Activated CD4-positive, CD25-positive, alpha-beta regulatory T cell treated with anti-CD3 and anti-CD28 coated beads, Interleukin-2, amount 50 U/mL, for 24 hours (primary cell): ENCODE measurements around the gene NEK10.
"Not testable (repeated sequence)": the region's sequence is repeated elsewhere in the genome, so short reads cannot be mapped to it uniquely, and the experiment has no call there.

Experiments
- ATAC-seq, 2 donors: fragments of 150-1000 bp; cut with Tn5 transposase; one replicate each; pipeline ENCODE4 v1.10.0; 2021; ENCODE audit warnings: mild to moderate bottlenecking in 1 of 2, moderate library complexity in 1 of 2

NEK10 gene

GRCh38 chr3:27368831-27369607 lies at the start of gene NEK10:
NEK10 (minus strand) TSS chr3:27369383; CDS start chr3:27352882, 16,501 bp downstream.
- ATAC-seq: peak; percentile 100

- no peak for ATAC-seq
Observed at GRCh38 chr3:27415202-27415601, 46.0 kb upstream of the NEK10 start.

GRCh38 chr3:27392950-27393679 lies 23.9 kb upstream of the NEK10 start:
- no peak for ATAC-seq

GRCh38 chr3:27392414-27392813 lies 23.2 kb upstream of the NEK10 start:
- not testable (repeated sequence) for ATAC-seq

GRCh38 chr3:27391796-27392195 lies 22.6 kb upstream of the NEK10 start:
- no peak for ATAC-seq

GRCh38 chr3:27387625-27388024 lies 18.4 kb upstream of the NEK10 start:
- no peak for ATAC-seq

- no peak for ATAC-seq
Observed at GRCh38 chr3:27385504-27385903, 16.3 kb upstream of the NEK10 start.

- no peak for ATAC-seq
Observed at GRCh38 chr3:27384191-27384590, 15.0 kb upstream of the NEK10 start.

GRCh38 chr3:27380433-27381357 lies 11.5 kb upstream of the NEK10 start:
- no peak for ATAC-seq

GRCh38 chr3:27378331-27378730 lies 9.1 kb upstream of the NEK10 start:
- ATAC-seq: no peak

- no peak for ATAC-seq
Observed at GRCh38 chr3:27376109-27376772, 7.1 kb upstream of the NEK10 start.

GRCh38 chr3:27366062-27366591 lies 3.1 kb downstream of the NEK10 start:
- no peak for ATAC-seq

- no peak for ATAC-seq
Observed at GRCh38 chr3:27360113-27361078, 8.8 kb downstream of the NEK10 start.

- no peak for ATAC-seq
Observed at GRCh38 chr3:27358372-27358771, 10.8 kb downstream of the NEK10 start.

- ATAC-seq: peak; percentile 70
Observed at GRCh38 chr3:27357665-27358258, 11.4 kb downstream of the NEK10 start.

GRCh38 chr3:27356976-27357375 lies 12.2 kb downstream of the NEK10 start:
- no peak for ATAC-seq

GRCh38 chr3:27354588-27355203 lies 14.5 kb downstream of the NEK10 start:
- no peak for ATAC-seq

GRCh38 chr3:27354161-27354560 lies 15.0 kb downstream of the NEK10 start:
- no peak for ATAC-seq

- ATAC-seq: no peak
Observed at GRCh38 chr3:27353221-27353620, 16.0 kb downstream of the NEK10 start.

- ATAC-seq: no peak
Observed at GRCh38 chr3:27352047-27352446, 17.1 kb downstream of the NEK10 start.
